ENCODE results near the gene ADARB1. TPM values are rescaled to one million over a fixed set of nuclear protein-coding genes. Genes with fewer than 3 reads are reported as not detected.

Gene ADARB1
- total RNA-seq, 1 donor: 2.1 TPM

GRCh38 chr21:45075596-45076244, 1.3 kb downstream of the ADARB1 start:
- peak overlapping the region; percentile 79 for H3K4me3 ChIP-seq (ENCODE audit: low read depth, low read length)
- DNase-seq (ENCODE audit: low read depth): peak; percentile 27
- TF ChIP-seq CTCF (IDR thresholded peaks at IDR 0.05; ENCODE audit: insufficient read depth, low read length): no peak

- no peak for TF ChIP-seq CTCF (IDR thresholded peaks at IDR 0.05; ENCODE audit: insufficient read depth, low read length)
- H3K4me3 ChIP-seq (ENCODE audit: low read depth, low read length): no peak overlapping the region
These were observed 1.9 kb downstream of the ADARB1 start for GRCh38 chr21:45076245-45076711.

GRCh38 chr21:45078371-45078770, 4.0 kb downstream of the ADARB1 start:
- TF ChIP-seq CTCF (IDR thresholded peaks at IDR 0.05; ENCODE audit: insufficient read depth, low read length): no peak

More at GRCh38 chr21:45076245-45076711, 1.9 kb downstream of the ADARB1 start:
- DNase-seq (ENCODE audit: low read depth): no peak

GRCh38 chr21:45078877-45079281, 4.5 kb downstream of the ADARB1 start:
- DNase-seq (ENCODE audit: low read depth): peak; percentile 82
- no peak for TF ChIP-seq CTCF (IDR thresholded peaks at IDR 0.05; ENCODE audit: insufficient read depth, low read length)
- H3K4me3 ChIP-seq (ENCODE audit: low read depth, low read length): no peak overlapping the region

More at GRCh38 chr21:45078371-45078770, 4.0 kb downstream of the ADARB1 start:
- DNase-seq (ENCODE audit: low read depth): no peak
- H3K4me3 ChIP-seq (ENCODE audit: low read depth, low read length): no peak overlapping the region

GRCh38 chr21:45079351-45079750, 5.0 kb downstream of the ADARB1 start:
- no peak for DNase-seq (ENCODE audit: low read depth)
- no peak for TF ChIP-seq CTCF (IDR thresholded peaks at IDR 0.05; ENCODE audit: insufficient read depth, low read length)
- H3K4me3 ChIP-seq (ENCODE audit: low read depth, low read length): no peak overlapping the region

- DNase-seq (ENCODE audit: low read depth): no peak
- H3K4me3 ChIP-seq (ENCODE audit: low read depth, low read length): no peak overlapping the region
- TF ChIP-seq CTCF (IDR thresholded peaks at IDR 0.05; ENCODE audit: insufficient read depth, low read length): no peak
These were observed 5.9 kb downstream of the ADARB1 start for GRCh38 chr21:45080232-45080631.
